Colonic mucosa (tissue), 4 donors: ENCODE results near the gene PELI1. TPM values are rescaled to one million over a fixed set of nuclear protein-coding genes. Genes with fewer than 3 reads are reported as not detected.
A peak's percentile ranks its signal among the peaks of the same experiment; 100 is the strongest.

Source experiments
- DNase-seq: peaks from one replicate; pipeline ENCODE4 v3.0.0-alpha.2; 2020
- H3K27ac ChIP-seq: fragments of 200-600 bp; one replicate; pipeline ENCODE4 v1.8.0; 2021
- H3K27me3 ChIP-seq: fragments of 200-600 bp; one replicate; pipeline ENCODE4 v1.8.0; 2021
- H3K36me3 ChIP-seq: fragments of 200-600 bp; one replicate; pipeline ENCODE4 v1.8.0; 2021
- H3K4me1 ChIP-seq: fragments of 200-600 bp; one replicate; pipeline ENCODE4 v1.8.0; 2021; ENCODE audit warnings: mild to moderate bottlenecking
- H3K4me3 ChIP-seq: fragments of 200-600 bp; one replicate; pipeline ENCODE4 v1.8.0; 2021
- H3K9ac ChIP-seq, 2 donors: one replicate each; pipeline ENCODE4 v1.7.0; 2013; ENCODE audit warnings: control low read depth in 2 of 2, low read depth in 2 of 2, low read length in 2 of 2
- H3K9me3 ChIP-seq: fragments of 200-600 bp; one replicate; pipeline ENCODE4 v1.8.0; 2021
- intact Hi-C: fragments of 100-400 bp; cut with DNase I; formaldehyde crosslinking; loops from one replicate; pipeline ENCODE4 v1.14.1; 2022
- total RNA-seq, 2 donors: library from RNA; stranded (reverse); fragmentation: NEBNext Ultra II Directional in 1 of 2; extraction: Animal tissue kit (Norgen Biotek cat#: 25700) in 1 of 2; gene quantifications; one replicate each; pipeline ENCODE4 v1.2.1, GENCODE V29; 2021
- TF ChIP-seq, protein P1 (sequence below): fragments of 200-600 bp; IDR thresholded peaks from one replicate; pipeline ENCODE4 v1.8.0; 2022; ENCODE audit warnings: antibody characterized with exemption, mild to moderate bottlenecking
- donor health status: healthy.
- donor health status: DM: no; HTN: no; CAD: no.
- donor health status: DM: no; HTN: no; CAD: no.

The PELI1 gene
- total RNA-seq, 2 donors from 2014 or later = 34.3 to 57.6 TPM

GRCh38 chr2:64065516-64065915, 78.7 kb downstream of the PELI1 start:
- DNase-seq = no peak
- TF ChIP-seq, protein P1, sequence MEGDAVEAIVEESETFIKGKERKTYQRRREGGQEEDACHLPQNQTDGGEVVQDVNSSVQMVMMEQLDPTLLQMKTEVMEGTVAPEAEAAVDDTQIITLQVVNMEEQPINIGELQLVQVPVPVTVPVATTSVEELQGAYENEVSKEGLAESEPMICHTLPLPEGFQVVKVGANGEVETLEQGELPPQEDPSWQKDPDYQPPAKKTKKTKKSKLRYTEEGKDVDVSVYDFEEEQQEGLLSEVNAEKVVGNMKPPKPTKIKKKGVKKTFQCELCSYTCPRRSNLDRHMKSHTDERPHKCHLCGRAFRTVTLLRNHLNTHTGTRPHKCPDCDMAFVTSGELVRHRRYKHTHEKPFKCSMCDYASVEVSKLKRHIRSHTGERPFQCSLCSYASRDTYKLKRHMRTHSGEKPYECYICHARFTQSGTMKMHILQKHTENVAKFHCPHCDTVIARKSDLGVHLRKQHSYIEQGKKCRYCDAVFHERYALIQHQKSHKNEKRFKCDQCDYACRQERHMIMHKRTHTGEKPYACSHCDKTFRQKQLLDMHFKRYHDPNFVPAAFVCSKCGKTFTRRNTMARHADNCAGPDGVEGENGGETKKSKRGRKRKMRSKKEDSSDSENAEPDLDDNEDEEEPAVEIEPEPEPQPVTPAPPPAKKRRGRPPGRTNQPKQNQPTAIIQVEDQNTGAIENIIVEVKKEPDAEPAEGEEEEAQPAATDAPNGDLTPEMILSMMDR = no peak
- H3K4me1 ChIP-seq = peaks cover 7% of the 10 kb centered on the region
- no peak overlapping the region for H3K9ac ChIP-seq
- no peaks in the 10 kb centered on the region for H3K27me3 ChIP-seq
- intact Hi-C loops = no loop called here
- no peak overlapping the region for H3K27ac ChIP-seq
- no peak overlapping the region for H3K4me3 ChIP-seq
- H3K9me3 ChIP-seq = no peaks in the 10 kb centered on the region
- no peaks in the 10 kb centered on the region for H3K36me3 ChIP-seq

DNA sequence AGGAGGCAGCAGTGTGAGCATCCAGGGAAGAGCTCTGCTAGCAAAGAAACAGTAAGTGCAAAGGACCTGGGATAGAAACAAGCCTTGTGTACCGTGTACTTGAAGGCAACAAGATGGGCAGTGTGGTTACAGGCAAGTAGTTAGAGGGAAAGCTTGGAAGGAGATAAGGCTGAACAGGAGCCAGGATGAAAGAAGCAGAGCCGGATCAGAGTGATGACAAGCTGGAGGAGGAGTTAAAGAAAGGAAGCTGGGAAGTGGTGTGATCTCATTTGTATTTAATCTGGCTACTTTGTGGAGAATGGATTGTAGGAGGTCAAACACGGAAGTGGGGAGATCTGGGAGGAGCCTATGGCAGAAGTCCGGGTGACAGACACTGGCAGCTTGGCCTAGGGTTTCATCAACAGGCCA, 80.3 kb downstream of the PELI1 start:
- no peaks in the 10 kb centered on the region for H3K27me3 ChIP-seq
- H3K4me3 ChIP-seq = no peak overlapping the region
- peaks cover 7% of the 10 kb centered on the region for H3K4me1 ChIP-seq
- TF ChIP-seq, protein P1 = no peak
- no peak overlapping the region for H3K9ac ChIP-seq
- DNase-seq = peak; percentile 52
- H3K27ac ChIP-seq = peak overlapping the region; percentile 28
- no peaks in the 10 kb centered on the region for H3K36me3 ChIP-seq
- H3K9me3 ChIP-seq = no peaks in the 10 kb centered on the region
- intact Hi-C loops = no loop called here

DNA sequence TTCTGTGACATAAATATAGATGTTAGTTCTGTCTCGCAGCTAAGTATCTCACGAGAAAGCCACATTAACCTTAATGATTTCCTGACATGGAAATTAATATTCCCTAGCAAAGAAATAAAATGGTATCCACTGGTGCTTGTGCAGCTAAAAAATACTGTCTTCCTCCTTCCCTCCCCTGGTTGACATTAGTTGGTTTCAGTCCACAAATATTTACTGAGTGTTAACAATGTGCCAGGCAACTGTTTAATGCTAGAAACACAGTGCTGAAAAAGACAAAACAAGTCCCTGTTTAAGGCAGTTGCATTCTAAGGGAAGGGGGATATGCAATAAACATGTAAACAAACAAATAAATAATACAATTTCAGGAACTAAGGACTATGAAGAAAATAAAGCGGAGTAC, 80.8 kb downstream of the PELI1 start:
- Histone ChIP-seq H3K4me1 (peaks cover 7% of the 10 kb centered on the region), H3K4me3 (no peak overlapping the region), H3K36me3 (no peaks in the 10 kb centered on the region), H3K27ac (peak overlapping the region; percentile 28), H3K27me3 (no peaks in the 10 kb centered on the region), H3K9me3 (no peaks in the 10 kb centered on the region), H3K9ac (no peak overlapping the region)
- intact Hi-C loops = no loop called here
- TF ChIP-seq, protein P1 = no peak
- no peak for DNase-seq

DNA sequence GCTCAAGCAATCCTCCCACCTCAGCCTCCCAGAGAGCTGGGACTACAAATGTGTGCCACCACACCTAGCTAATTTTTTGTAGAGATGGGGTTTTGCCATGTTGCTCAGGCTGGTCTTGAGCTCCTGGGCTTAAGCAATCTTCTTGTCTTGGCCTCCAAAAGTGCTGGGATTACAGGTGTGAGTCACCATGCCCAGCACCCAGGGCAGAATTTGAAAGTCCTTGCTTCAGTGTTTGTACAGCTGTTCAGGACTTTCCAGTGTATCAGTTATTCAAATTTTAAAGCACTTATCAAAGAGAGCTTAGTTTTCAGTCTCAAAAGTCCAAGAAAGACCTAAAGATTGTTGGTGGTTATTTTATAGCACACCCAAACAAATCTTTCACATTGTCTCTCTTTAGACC, 81.4 kb downstream of the PELI1 start:
- DNase-seq = peak; percentile 42
- no peaks in the 10 kb centered on the region for H3K9me3 ChIP-seq
- H3K27me3 ChIP-seq = no peaks in the 10 kb centered on the region
- no peak overlapping the region for H3K9ac ChIP-seq
- TF ChIP-seq, protein P1 = no peak
- no peak overlapping the region for H3K4me3 ChIP-seq
- intact Hi-C loops = no loop called here
- H3K27ac ChIP-seq = peak overlapping the region; percentile 28
- H3K4me1 ChIP-seq = peaks cover 7% of the 10 kb centered on the region
- no peaks in the 10 kb centered on the region for H3K36me3 ChIP-seq

DNA sequence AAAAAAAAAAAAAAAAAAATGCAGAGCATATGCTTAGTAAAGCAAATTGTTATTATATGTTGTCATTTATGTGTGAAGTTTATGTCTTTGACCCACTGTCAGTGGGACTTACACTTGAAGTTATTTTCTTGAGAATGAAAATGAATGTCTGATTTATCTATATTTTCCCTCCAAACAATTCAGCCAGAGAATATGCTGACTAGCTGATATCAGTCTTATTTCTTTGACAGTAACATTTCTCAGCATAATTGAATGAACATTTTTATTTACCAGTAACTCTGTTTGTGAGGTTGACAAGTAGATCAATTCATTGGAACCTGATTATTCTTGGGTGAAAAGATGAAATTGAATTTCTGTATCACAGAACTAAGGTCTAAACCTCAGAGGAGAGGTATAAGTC, 85.0 kb downstream of the PELI1 start:
- H3K9ac ChIP-seq = no peak overlapping the region
- intact Hi-C loops = no loop called here
- no peak for DNase-seq
- no peaks in the 10 kb centered on the region for H3K9me3 ChIP-seq
- no peaks in the 10 kb centered on the region for H3K27me3 ChIP-seq
- no peak overlapping the region for H3K4me3 ChIP-seq
- peaks cover 7% of the 10 kb centered on the region for H3K4me1 ChIP-seq
- no peak overlapping the region for H3K27ac ChIP-seq
- TF ChIP-seq, protein P1 = no peak
- H3K36me3 ChIP-seq = no peaks in the 10 kb centered on the region

GRCh38 chr2:64056021-64056420, 88.2 kb downstream of the PELI1 start:
- TF ChIP-seq, protein P1 = no peak
- Histone ChIP-seq H3K36me3 (no peaks in the 10 kb centered on the region), H3K9ac (no peak overlapping the region), H3K4me3 (no peak overlapping the region), H3K27ac (no peak overlapping the region), H3K9me3 (no peaks in the 10 kb centered on the region), H3K27me3 (no peaks in the 10 kb centered on the region), H3K4me1 (no peaks in the 10 kb centered on the region)
- DNase-seq = no peak
- intact Hi-C loops = no loop called here
